ENCODE measurements around the gene SPRY4. TPM values are rescaled to one million over a fixed set of nuclear protein-coding genes. Genes with fewer than 3 reads are reported as not detected.

Gene SPRY4
- total RNA-seq, 1 experiment from 2014 or later = 140 TPM

DNA sequence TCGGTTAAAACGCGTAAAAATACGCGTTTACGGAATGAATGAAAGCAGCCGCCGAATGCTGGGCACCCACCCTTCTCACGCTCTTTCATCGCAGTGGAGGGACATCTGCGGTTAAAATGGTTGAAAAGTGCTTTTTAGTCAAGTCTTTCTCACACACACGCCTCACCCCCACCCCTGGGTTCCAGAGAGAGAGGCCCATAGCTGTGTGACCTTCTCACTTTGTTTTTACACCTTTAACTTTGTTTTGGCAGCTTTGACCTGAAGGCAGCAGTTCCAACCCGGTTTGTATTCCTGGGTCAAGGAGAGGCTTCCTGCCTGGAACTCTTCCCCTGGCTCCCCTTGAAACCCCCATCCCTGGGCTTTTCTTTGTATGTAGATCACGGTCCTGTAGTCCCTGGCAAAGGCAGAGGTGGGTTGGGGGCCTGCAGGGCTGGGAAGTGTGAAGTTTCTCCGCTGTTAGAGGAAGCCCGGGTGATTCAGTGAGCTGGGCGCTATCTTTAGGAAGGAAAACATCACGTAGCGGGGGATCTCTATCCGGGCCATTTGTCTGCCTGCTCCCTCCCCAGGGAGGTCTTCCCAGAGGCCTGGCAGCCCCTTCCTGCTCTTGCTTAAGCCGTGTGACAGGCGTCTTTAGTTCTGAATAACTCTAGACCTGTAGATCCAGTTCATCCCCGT lies 29.6 kb downstream of the SPRY4 start:
- peaks cover 63% of the 10 kb centered on the region for H3K4me1 Mint-ChIP-seq
- no peaks in the 10 kb centered on the region for H3K9me3 Mint-ChIP-seq
- TF ChIP-seq, protein P1, sequence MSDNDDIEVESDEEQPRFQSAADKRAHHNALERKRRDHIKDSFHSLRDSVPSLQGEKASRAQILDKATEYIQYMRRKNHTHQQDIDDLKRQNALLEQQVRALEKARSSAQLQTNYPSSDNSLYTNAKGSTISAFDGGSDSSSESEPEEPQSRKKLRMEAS (CRISPR knock-in tag; IDR thresholded peaks at IDR 0.05) = no peak
- 0 out of 2 replicates have a peak, but pooled peaks have one; percentile 1 for TF ChIP-seq EMX1 (CRISPR knock-in tag; IDR thresholded peaks at IDR 0.05)
- TF ChIP-seq ZNF423 (CRISPR knock-in tag; IDR thresholded peaks at IDR 0.05) = peak; percentile 21; the same call in 1 of the 2 replicates
- peak overlapping the region; percentile 93 for H3K27ac Mint-ChIP-seq
- peaks cover 17% of the 10 kb centered on the region for H3K36me3 Mint-ChIP-seq
- CTCF ChIA-PET = interaction anchor here (1.2 to 1.4 kb wide), 2 partner anchors 139 to 143 kb away, joined by 4 to 7 read pairs; no protein-coding TSS in a partner anchor
- H3K4me3 Mint-ChIP-seq = no peak overlapping the region
- POLR2A ChIA-PET = interaction anchor here (1.1 kb wide), 1 partner anchor 30 kb away, joined by 4 read pairs; the partner anchor contains the start of gene SPRY4
- peak; percentile 79 for ATAC-seq
- H3K27me3 Mint-ChIP-seq (ENCODE audit: low read depth) = no peaks in the 10 kb centered on the region
- peak; percentile 37 for DNase-seq (ENCODE audit: low spot score)

DNA sequence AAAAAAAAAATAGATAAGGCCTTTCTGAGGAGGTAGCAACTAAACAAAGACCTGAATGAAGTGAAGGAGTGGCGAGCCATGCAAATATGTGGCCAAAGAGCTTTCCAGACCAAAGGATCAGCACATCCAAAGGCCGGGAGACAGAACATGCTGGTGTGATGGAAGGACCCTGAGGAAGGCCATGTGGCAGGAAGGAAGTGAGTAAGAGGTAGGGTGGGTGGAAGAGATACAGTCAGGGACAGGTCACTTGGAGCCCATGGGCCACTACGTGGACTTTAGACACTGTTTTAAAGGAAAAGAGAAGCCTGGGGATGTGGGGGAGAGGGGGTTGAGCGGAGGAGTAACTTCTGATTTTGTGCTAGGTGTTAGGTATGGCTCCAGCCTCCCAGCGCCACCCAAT lies 31.3 kb downstream of the SPRY4 start:
- POLR2A ChIA-PET = no interaction called here
- Mint-ChIP-seq H3K27ac (peak overlapping the region; percentile 70), H3K4me3 (no peak overlapping the region), H3K36me3 (peaks cover 17% of the 10 kb centered on the region), H3K9me3 (no peaks in the 10 kb centered on the region), H3K4me1 (peaks cover 66% of the 10 kb centered on the region), H3K27me3 (ENCODE audit: low read depth) (no peaks in the 10 kb centered on the region)
- TF ChIP-seq ZNF232 (CRISPR knock-in tag; IDR thresholded peaks at IDR 0.05) = no peak
- no peak for DNase-seq (ENCODE audit: low spot score)
- CTCF ChIA-PET = interaction anchor here (1.1 kb wide), 1 partner anchor 126 kb away, joined by 3 read pairs; no protein-coding TSS in a partner anchor
- ATAC-seq = no peak

DNA sequence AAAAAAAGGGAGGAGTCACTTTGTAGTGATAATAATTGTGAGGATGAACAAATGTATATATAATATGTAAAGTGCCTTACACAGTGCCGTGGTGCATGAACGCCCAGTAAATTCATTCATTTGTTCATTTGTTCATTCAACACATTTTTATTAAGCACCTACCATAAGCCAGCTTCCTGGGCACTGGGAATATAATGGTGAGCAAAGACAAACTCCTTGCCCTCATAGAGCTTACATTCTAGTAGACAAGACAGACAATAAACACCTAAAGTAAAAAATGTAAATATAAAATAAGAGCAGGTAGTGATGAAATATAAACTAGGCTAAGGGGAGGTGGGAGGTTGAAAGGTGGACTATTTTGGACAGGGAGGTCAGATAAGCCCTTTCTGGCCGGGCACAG lies 32.0 kb downstream of the SPRY4 start:
- ChIA-PET CTCF (interaction anchor here (0.9 to 1.2 kb wide), 3 partner anchors 9 to 259 kb away, joined by 3 to 4 read pairs (median 4); no protein-coding TSS in a partner anchor), POLR2A (no interaction called here)
- H3K4me3 Mint-ChIP-seq = no peak overlapping the region
- peaks cover 17% of the 10 kb centered on the region for H3K36me3 Mint-ChIP-seq
- no peaks in the 10 kb centered on the region for H3K9me3 Mint-ChIP-seq
- no peaks in the 10 kb centered on the region for H3K27me3 Mint-ChIP-seq (ENCODE audit: low read depth)
- no peak for ATAC-seq
- TF ChIP-seq, protein P2, sequence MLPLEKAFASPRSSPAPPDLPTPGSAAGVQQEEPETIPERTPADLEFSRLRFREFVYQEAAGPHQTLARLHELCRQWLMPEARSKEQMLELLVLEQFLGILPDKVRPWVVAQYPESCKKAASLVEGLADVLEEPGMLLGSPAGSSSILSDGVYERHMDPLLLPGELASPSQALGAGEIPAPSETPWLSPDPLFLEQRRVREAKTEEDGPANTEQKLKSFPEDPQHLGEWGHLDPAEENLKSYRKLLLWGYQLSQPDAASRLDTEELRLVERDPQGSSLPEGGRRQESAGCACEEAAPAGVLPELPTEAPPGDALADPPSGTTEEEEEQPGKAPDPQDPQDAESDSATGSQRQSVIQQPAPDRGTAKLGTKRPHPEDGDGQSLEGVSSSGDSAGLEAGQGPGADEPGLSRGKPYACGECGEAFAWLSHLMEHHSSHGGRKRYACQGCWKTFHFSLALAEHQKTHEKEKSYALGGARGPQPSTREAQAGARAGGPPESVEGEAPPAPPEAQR (CRISPR knock-in tag; IDR thresholded peaks at IDR 0.05) = no peak
- TF ChIP-seq ELF4 (CRISPR knock-in tag; IDR thresholded peaks at IDR 0.05; ENCODE audit: low read depth) (no peak), CREM (CRISPR knock-in tag; IDR thresholded peaks at IDR 0.05) (no peak), ZNF396 (CRISPR knock-in tag; IDR thresholded peaks at IDR 0.05; ENCODE audit: borderline replicate concordance) (no peak), SP1 (CRISPR knock-in tag; conservative IDR thresholded peaks at IDR 0.05) (no peak), RELA (CRISPR knock-in tag; IDR thresholded peaks at IDR 0.05; ENCODE audit: borderline replicate concordance) (no peak), ZNF416 (CRISPR knock-in tag; IDR thresholded peaks at IDR 0.05) (no peak), NFATC4 (CRISPR knock-in tag; IDR thresholded peaks at IDR 0.05) (no peak), ZNF671 (CRISPR knock-in tag; IDR thresholded peaks at IDR 0.05) (no peak)
- TF ChIP-seq, protein P3, sequence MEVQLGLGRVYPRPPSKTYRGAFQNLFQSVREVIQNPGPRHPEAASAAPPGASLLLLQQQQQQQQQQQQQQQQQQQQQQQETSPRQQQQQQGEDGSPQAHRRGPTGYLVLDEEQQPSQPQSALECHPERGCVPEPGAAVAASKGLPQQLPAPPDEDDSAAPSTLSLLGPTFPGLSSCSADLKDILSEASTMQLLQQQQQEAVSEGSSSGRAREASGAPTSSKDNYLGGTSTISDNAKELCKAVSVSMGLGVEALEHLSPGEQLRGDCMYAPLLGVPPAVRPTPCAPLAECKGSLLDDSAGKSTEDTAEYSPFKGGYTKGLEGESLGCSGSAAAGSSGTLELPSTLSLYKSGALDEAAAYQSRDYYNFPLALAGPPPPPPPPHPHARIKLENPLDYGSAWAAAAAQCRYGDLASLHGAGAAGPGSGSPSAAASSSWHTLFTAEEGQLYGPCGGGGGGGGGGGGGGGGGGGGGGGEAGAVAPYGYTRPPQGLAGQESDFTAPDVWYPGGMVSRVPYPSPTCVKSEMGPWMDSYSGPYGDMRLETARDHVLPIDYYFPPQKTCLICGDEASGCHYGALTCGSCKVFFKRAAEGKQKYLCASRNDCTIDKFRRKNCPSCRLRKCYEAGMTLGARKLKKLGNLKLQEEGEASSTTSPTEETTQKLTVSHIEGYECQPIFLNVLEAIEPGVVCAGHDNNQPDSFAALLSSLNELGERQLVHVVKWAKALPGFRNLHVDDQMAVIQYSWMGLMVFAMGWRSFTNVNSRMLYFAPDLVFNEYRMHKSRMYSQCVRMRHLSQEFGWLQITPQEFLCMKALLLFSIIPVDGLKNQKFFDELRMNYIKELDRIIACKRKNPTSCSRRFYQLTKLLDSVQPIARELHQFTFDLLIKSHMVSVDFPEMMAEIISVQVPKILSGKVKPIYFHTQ (CRISPR knock-in tag; IDR thresholded peaks at IDR 0.05) = no peak
- H3K4me1 Mint-ChIP-seq = peaks cover 69% of the 10 kb centered on the region
- no peak for DNase-seq (ENCODE audit: low spot score)
- no peak overlapping the region for H3K27ac Mint-ChIP-seq

DNA sequence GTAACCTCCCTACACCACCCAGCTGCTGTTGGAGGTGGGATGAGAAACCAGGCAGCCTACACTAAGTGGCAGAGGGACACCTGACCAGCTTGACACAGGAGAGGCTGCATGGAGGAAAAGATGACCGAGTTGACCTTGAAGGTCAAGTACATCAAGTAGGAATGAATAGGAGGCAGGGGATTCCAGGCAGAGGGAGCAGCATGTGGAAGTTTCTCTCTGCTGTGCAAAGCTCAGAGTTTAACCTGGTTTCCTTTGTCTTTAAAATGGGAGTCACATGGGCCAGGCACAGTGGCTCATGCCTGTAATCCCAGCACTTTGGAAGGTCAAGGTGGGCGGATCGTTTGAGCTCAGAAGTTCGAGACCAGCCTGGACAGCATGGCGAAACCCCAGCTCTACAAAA lies 32.6 kb downstream of the SPRY4 start:
- no peak for ATAC-seq
- Mint-ChIP-seq H3K27me3 (ENCODE audit: low read depth) (no peaks in the 10 kb centered on the region), H3K4me3 (no peak overlapping the region), H3K4me1 (peaks cover 70% of the 10 kb centered on the region), H3K27ac (peak overlapping the region; percentile 39), H3K36me3 (peaks cover 17% of the 10 kb centered on the region), H3K9me3 (no peaks in the 10 kb centered on the region)
- ChIA-PET CTCF (interaction anchor here (0.9 to 1.2 kb wide), 4 partner anchors 8 to 259 kb away, joined by 3 to 4 read pairs (median 4); no protein-coding TSS in a partner anchor), POLR2A (interaction anchor here (0.6 kb wide), 1 partner anchor 270 kb away, joined by 5 read pairs; no protein-coding TSS in a partner anchor)
- no peak for DNase-seq (ENCODE audit: low spot score)
- TF ChIP-seq NR3C1 (CRISPR knock-in tag; conservative IDR thresholded peaks at IDR 0.05; ENCODE audit: low read depth) (no peak), ESRRA (CRISPR knock-in tag; IDR thresholded peaks at IDR 0.05; ENCODE audit: borderline replicate concordance) (0 out of 2 replicates have a peak, but pooled peaks have one; percentile 74), ELF4 (CRISPR knock-in tag; IDR thresholded peaks at IDR 0.05; ENCODE audit: low read depth) (no peak), JAZF1 (CRISPR knock-in tag; IDR thresholded peaks at IDR 0.05) (no peak), TP53 (CRISPR knock-in tag; IDR thresholded peaks at IDR 0.05) (no peak), NR2C2 (CRISPR knock-in tag; IDR thresholded peaks at IDR 0.05) (no peak)
- TF ChIP-seq, protein P4, sequence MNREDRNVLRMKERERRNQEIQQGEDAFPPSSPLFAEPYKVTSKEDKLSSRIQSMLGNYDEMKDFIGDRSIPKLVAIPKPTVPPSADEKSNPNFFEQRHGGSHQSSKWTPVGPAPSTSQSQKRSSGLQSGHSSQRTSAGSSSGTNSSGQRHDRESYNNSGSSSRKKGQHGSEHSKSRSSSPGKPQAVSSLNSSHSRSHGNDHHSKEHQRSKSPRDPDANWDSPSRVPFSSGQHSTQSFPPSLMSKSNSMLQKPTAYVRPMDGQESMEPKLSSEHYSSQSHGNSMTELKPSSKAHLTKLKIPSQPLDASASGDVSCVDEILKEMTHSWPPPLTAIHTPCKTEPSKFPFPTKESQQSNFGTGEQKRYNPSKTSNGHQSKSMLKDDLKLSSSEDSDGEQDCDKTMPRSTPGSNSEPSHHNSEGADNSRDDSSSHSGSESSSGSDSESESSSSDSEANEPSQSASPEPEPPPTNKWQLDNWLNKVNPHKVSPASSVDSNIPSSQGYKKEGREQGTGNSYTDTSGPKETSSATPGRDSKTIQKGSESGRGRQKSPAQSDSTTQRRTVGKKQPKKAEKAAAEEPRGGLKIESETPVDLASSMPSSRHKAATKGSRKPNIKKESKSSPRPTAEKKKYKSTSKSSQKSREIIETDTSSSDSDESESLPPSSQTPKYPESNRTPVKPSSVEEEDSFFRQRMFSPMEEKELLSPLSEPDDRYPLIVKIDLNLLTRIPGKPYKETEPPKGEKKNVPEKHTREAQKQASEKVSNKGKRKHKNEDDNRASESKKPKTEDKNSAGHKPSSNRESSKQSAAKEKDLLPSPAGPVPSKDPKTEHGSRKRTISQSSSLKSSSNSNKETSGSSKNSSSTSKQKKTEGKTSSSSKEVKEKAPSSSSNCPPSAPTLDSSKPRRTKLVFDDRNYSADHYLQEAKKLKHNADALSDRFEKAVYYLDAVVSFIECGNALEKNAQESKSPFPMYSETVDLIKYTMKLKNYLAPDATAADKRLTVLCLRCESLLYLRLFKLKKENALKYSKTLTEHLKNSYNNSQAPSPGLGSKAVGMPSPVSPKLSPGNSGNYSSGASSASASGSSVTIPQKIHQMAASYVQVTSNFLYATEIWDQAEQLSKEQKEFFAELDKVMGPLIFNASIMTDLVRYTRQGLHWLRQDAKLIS (CRISPR knock-in tag; IDR thresholded peaks at IDR 0.05; ENCODE audit: borderline replicate concordance) = no peak

Measured in WTC11 (cell line).